Activated CD4-positive, alpha-beta T cell treated with anti-CD3 and anti-CD28 coated beads, Interleukin-2, Interleukin-4, amounts not matched to agents 100 ng/mL and 50 ng/mL, durations not matched to agents 16 hours and 8 hours (primary cell): ENCODE data around the gene CDH13.

Experiments used
- DNase-seq: peaks from one replicate; pipeline ENCODE4 v3.0.0-alpha.2; 2020; ENCODE audit warnings: low spot score

Gene CDH13

GRCh38 chr16:82954224-82954929, 327.6 kb downstream of the CDH13 start:
- DNase-seq = no peak

GRCh38 chr16:82955741-82956348, 329.1 kb downstream of the CDH13 start:
- DNase-seq = no peak

GRCh38 chr16:82957212-82957611, 330.4 kb downstream of the CDH13 start:
- no peak for DNase-seq

GRCh38 chr16:82960918-82961317, 334.1 kb downstream of the CDH13 start:
- DNase-seq = no peak

- DNase-seq = no peak
Observed at GRCh38 chr16:82963653-82964052, 336.9 kb downstream of the CDH13 start.

GRCh38 chr16:82965808-82966207, 339.0 kb downstream of the CDH13 start:
- DNase-seq = no peak

GRCh38 chr16:82967424-82967823, 340.7 kb downstream of the CDH13 start:
- no peak for DNase-seq

GRCh38 chr16:82971126-82971525, 344.4 kb downstream of the CDH13 start:
- no peak for DNase-seq

- DNase-seq = no peak
Observed at GRCh38 chr16:82972331-82972919, 345.7 kb downstream of the CDH13 start.

- no peak for DNase-seq
Observed at GRCh38 chr16:82979406-82980111, 352.8 kb downstream of the CDH13 start.

- DNase-seq = no peak
Observed at GRCh38 chr16:82980810-82981209, 354.0 kb downstream of the CDH13 start.

- DNase-seq = no peak
Observed at GRCh38 chr16:82987767-82988166, 361.0 kb downstream of the CDH13 start.

- no peak for DNase-seq
Observed at GRCh38 chr16:82990155-82990554, 363.4 kb downstream of the CDH13 start.

- DNase-seq = no peak
Observed at GRCh38 chr16:82991410-82991809, 364.6 kb downstream of the CDH13 start.

GRCh38 chr16:82991966-82992675, 365.4 kb downstream of the CDH13 start:
- DNase-seq = no peak

- DNase-seq = no peak
Observed at GRCh38 chr16:82992786-82993185, 366.0 kb downstream of the CDH13 start.

- no peak for DNase-seq
Observed at GRCh38 chr16:82993415-82993814, 366.6 kb downstream of the CDH13 start.

- DNase-seq = no peak
Observed at GRCh38 chr16:82993926-82994325, 367.2 kb downstream of the CDH13 start.

GRCh38 chr16:82995286-82995923, 368.6 kb downstream of the CDH13 start:
- DNase-seq = no peak

GRCh38 chr16:82995924-82996441, 369.2 kb downstream of the CDH13 start:
- peak; percentile 33 for DNase-seq

- DNase-seq = no peak
Observed at GRCh38 chr16:82996814-82997213, 370.0 kb downstream of the CDH13 start.
